ENCODE data around the gene ALDOB. TPM values are rescaled to one million over a fixed set of nuclear protein-coding genes. Genes with fewer than 3 reads are reported as not detected.
A peak's percentile ranks its signal among the peaks of the same experiment; 100 is the strongest.

Gene ALDOB
- not detected for total RNA-seq

DNA sequence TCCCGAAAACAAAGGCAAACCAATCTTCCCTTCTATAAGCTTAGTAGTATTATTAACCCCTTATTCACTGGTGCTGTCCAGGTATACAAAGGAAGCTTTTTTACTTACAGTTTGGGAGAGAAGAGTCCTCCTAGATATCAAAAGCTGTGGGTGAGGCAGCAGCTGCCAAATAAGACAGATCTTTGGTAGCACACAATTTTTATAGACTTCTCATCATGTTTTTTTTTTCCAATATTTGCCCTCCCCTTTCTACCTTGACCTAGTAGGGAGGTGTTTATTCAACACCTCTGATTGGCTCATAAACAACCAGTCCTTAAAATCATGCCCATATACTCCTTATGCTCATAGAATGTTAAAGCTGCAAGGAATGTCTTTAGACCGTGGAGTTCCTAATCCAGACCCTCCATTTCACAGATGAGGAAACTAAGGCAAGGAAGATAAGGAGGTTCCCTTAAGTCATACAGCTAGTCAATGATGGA is at the start of gene ALDOB:
Gene ALDOB, minus strand, starts transcription at position 174 of the 479 bp plus-strand sequence. CDS start 4,887 bp downstream, outside the sequence.
- H3K27ac Mint-ChIP-seq, result no peak within 1 kb of the TSS
- H3K27me3 Mint-ChIP-seq, result peaks cover 19 to 38% of the 10 kb centered on the region in 2 donors

DNA sequence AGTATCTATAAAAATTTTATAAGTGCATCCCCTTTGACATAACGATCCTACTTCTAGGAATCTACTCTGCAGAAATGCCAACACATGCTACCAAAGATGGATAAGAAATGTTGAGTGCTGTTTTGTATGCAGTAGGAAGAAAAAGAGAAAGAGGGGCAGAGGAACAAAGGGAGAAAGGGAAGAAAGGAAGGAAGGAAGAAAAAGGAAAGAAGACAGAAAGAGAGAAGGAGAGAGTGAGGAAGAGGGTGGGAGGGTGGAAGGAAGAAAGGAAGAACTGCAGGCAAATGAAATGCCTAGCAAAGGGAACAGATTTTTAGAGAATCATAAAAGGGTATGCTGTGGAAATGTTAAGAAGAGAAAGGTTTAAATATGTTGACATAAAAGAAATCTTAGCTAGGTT is 48.5 kb upstream of the ALDOB start:
- no peak for ATAC-seq
- H3K4me1 Mint-ChIP-seq (ENCODE audit: low read depth in 2 of 2), result no peaks in the 10 kb centered on the region

More for the DNA sequence above, at the start of gene ALDOB:
- Mint-ChIP-seq H3K9me3 (no peaks in the 10 kb centered on the region), H3K4me3 (no peak within 1 kb of the TSS), H3K36me3 (no peaks in the 10 kb centered on the region), H3K4me1 (ENCODE audit: low read depth in 2 of 2) (no peaks in the 10 kb centered on the region)
- ATAC-seq (no peak), DNase-seq (ENCODE audit: low spot score) (no peak)

DNA sequence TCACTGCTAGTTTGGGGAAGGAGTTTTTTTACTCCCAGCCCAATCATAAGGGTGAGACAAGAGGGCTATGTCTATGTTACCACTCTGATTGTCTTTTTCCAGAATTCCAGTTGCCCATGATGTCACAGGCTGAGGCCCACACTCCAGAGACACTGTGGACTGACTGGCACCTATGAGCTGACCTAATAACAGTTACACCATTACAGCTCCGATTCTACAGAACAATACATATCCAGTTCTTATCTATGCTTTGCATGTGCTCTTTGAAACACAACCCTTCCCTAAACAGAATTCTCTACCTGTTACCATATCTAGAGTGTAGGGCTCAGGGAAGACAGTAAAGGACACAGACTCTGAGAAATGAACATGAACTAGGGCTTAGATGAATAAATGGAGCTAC is 45.7 kb upstream of the ALDOB start:
- H3K27me3 Mint-ChIP-seq, result peaks cover 18 to 43% of the 10 kb centered on the region in 2 donors
- no peaks in the 10 kb centered on the region for H3K9me3 Mint-ChIP-seq
- H3K36me3 Mint-ChIP-seq, result no peaks in the 10 kb centered on the region
- ATAC-seq (no peak), DNase-seq (ENCODE audit: low spot score) (no peak)
- H3K4me3 Mint-ChIP-seq, result no peak overlapping the region
- no peak overlapping the region for H3K27ac Mint-ChIP-seq
- H3K4me1 Mint-ChIP-seq (ENCODE audit: low read depth in 2 of 2), result no peaks in the 10 kb centered on the region

More for the DNA sequence above, 48.5 kb upstream of the ALDOB start:
- peaks cover 26 to 43% of the 10 kb centered on the region in 2 donors for H3K27me3 Mint-ChIP-seq
- H3K9me3 Mint-ChIP-seq, result no peaks in the 10 kb centered on the region
- no peak overlapping the region for H3K27ac Mint-ChIP-seq
- H3K4me3 Mint-ChIP-seq, result no peak overlapping the region
- no peaks in the 10 kb centered on the region for H3K36me3 Mint-ChIP-seq
- DNase-seq (ENCODE audit: low spot score), result no peak

GRCh38 chr9:101480386-101480785 is 44.8 kb upstream of the ALDOB start:
- no peak for ATAC-seq

GRCh38 chr9:101479338-101480030 is 43.9 kb upstream of the ALDOB start:
- DNase-seq (ENCODE audit: low spot score), result no peak
- H3K4me3 Mint-ChIP-seq, result no peak overlapping the region
- no peaks in the 10 kb centered on the region for H3K36me3 Mint-ChIP-seq
- H3K4me1 Mint-ChIP-seq (ENCODE audit: low read depth in 2 of 2), result no peaks in the 10 kb centered on the region
- peaks cover 11 to 39% of the 10 kb centered on the region in 2 donors for H3K27me3 Mint-ChIP-seq
- H3K9me3 Mint-ChIP-seq, result no peaks in the 10 kb centered on the region
- H3K27ac Mint-ChIP-seq, result no peak overlapping the region
- ATAC-seq, result no peak

More at GRCh38 chr9:101480386-101480785, 44.8 kb upstream of the ALDOB start:
- Mint-ChIP-seq H3K4me1 (ENCODE audit: low read depth in 2 of 2) (no peaks in the 10 kb centered on the region), H3K9me3 (no peaks in the 10 kb centered on the region), H3K36me3 (no peaks in the 10 kb centered on the region), H3K27ac (no peak overlapping the region), H3K4me3 (no peak overlapping the region), H3K27me3 (peaks cover 14 to 43% of the 10 kb centered on the region in 2 donors)
- DNase-seq (ENCODE audit: low spot score), result no peak

GRCh38 chr9:101478906-101479305 is 43.3 kb upstream of the ALDOB start:
- no peaks in the 10 kb centered on the region for H3K9me3 Mint-ChIP-seq
- no peak for DNase-seq (ENCODE audit: low spot score)
- no peak overlapping the region for H3K27ac Mint-ChIP-seq
- H3K27me3 Mint-ChIP-seq, result peaks cover 5 to 33% of the 10 kb centered on the region in 2 donors
- no peaks in the 10 kb centered on the region for H3K4me1 Mint-ChIP-seq (ENCODE audit: low read depth in 2 of 2)
- H3K4me3 Mint-ChIP-seq, result no peak overlapping the region
- peak in 1 of 2 donors; percentile 43 for ATAC-seq
- H3K36me3 Mint-ChIP-seq, result no peaks in the 10 kb centered on the region

DNA sequence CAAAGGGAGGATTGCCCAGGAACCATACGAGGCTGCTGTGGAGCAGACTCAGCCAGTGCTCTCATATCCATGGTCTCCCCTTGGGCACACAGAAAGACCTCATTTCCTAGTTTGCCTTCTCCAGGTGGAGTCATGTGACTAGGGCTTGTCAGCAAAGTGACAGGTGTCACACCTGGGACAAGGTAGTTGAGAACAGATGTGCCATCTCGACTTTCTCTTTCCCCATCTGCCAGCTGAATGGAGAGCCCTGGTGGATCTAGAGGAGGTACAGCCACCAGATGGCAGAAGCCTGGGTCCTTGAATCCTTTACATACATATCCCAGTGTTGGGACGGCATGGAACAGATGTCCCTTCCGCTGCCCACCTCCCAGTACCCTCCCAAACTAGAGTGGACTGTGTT is 42.9 kb upstream of the ALDOB start:
- Mint-ChIP-seq H3K36me3 (no peaks in the 10 kb centered on the region), H3K4me3 (no peak overlapping the region), H3K27ac (no peak overlapping the region), H3K9me3 (no peaks in the 10 kb centered on the region), H3K4me1 (ENCODE audit: low read depth in 2 of 2) (no peaks in the 10 kb centered on the region), H3K27me3 (peaks cover 4 to 31% of the 10 kb centered on the region in 2 donors)
- ATAC-seq (no peak), DNase-seq (ENCODE audit: low spot score) (no peak)

GRCh38 chr9:101477736-101478135 is 42.2 kb upstream of the ALDOB start:
- H3K4me3 Mint-ChIP-seq, result no peak overlapping the region
- no peaks in the 10 kb centered on the region for H3K36me3 Mint-ChIP-seq
- no peak overlapping the region for H3K27ac Mint-ChIP-seq
- peaks cover 7 to 30% of the 10 kb centered on the region in 2 donors for H3K27me3 Mint-ChIP-seq
- H3K4me1 Mint-ChIP-seq (ENCODE audit: low read depth in 2 of 2), result no peaks in the 10 kb centered on the region
- no peaks in the 10 kb centered on the region for H3K9me3 Mint-ChIP-seq
- no peak for DNase-seq (ENCODE audit: low spot score)
- ATAC-seq, result no peak

- no peaks in the 10 kb centered on the region for H3K9me3 Mint-ChIP-seq
- H3K36me3 Mint-ChIP-seq, result no peaks in the 10 kb centered on the region
- H3K4me1 Mint-ChIP-seq (ENCODE audit: low read depth in 2 of 2), result no peaks in the 10 kb centered on the region
- DNase-seq (ENCODE audit: low spot score) (no peak), ATAC-seq (no peak)
- no peak overlapping the region for H3K27ac Mint-ChIP-seq
- H3K4me3 Mint-ChIP-seq, result no peak overlapping the region
- peaks cover 6 to 30% of the 10 kb centered on the region in 2 donors for H3K27me3 Mint-ChIP-seq
These were observed 41.6 kb upstream of the ALDOB start for GRCh38 chr9:101477214-101477613.

DNA sequence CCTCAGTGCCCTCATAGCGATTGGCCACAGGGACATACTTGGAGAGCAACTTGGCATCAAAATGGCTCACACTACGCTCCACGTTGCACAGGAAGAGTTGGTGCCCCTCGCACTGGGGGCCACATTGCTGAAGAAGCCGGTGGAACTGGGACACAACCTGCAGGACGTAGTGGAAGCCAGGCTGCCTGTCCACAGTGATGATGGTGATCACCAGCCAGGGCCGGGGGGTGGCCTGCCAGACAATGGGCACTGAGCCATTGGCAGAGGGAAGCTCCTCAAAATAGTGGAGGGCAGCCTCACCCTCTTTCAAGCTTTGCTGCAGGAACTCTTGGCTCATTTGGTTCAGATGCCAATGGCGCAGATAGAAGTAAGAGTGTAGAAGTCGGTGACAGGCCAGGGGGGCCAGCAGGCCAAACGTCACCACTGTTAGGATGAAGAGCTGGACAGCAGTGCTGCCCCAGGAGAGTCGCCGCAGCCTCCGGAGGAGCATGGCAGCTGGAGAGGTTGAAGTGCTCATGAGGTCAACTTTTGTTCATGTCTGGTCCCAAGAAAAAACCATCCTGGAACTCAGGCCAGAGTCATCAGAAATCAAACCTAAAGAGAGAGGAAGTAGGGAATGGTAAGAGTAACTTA is 41.1 kb upstream of the ALDOB start:
- Mint-ChIP-seq H3K4me1 (ENCODE audit: low read depth in 2 of 2) (no peaks in the 10 kb centered on the region), H3K27ac (no peak overlapping the region), H3K36me3 (no peaks in the 10 kb centered on the region), H3K4me3 (no peak overlapping the region), H3K9me3 (no peaks in the 10 kb centered on the region), H3K27me3 (peaks cover 8 to 34% of the 10 kb centered on the region in 2 donors)
- ATAC-seq (no peak), DNase-seq (ENCODE audit: low spot score) (no peak)

DNA sequence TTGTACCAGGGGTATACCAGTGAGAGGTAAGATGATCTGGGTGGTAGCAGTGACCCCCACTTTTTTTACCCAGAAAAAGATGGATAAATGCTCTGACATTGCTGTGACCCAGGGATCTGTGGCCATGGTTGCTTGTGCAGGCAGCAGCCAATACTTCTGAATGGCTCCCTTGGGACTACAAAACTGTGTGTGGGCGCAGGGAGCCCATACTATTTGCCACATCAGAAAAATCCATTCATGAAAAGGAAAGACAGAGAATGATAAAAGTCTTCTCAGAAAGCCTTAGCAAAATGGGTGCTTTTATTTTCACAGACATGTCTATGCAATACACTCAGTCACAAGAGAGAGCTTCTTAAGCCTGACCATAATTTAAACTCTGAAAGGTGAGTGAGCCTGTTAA is 37.3 kb upstream of the ALDOB start:
- Mint-ChIP-seq H3K27ac (no peak overlapping the region), H3K36me3 (no peaks in the 10 kb centered on the region), H3K4me3 (no peak overlapping the region), H3K4me1 (ENCODE audit: low read depth in 2 of 2) (no peaks in the 10 kb centered on the region), H3K9me3 (no peaks in the 10 kb centered on the region), H3K27me3 (peaks cover 12 to 37% of the 10 kb centered on the region in 2 donors)
- no peak for DNase-seq (ENCODE audit: low spot score)
- no peak for ATAC-seq

DNA sequence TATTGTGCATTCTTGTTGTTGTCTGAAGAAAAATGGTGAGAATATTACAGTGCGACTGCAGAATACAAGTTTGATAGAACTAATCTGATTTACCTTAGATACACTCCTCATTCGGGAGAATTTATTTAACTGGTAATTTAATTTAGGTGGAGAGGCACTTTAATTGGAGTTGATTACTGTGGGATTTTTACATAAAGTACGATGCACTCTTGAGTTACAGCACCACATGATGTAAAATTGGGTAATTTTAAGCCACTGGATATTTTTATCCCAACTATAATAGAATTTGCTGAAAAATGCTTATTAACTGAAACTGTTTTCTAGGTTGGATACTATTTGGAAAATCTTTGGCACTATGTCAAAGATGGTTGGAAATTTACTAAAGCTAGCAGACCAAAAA is 35.4 kb upstream of the ALDOB start:
- no peaks in the 10 kb centered on the region for H3K9me3 Mint-ChIP-seq
- DNase-seq (ENCODE audit: low spot score) (no peak), ATAC-seq (no peak)
- H3K27ac Mint-ChIP-seq, result no peak overlapping the region
- no peaks in the 10 kb centered on the region for H3K36me3 Mint-ChIP-seq
- H3K4me1 Mint-ChIP-seq (ENCODE audit: low read depth in 2 of 2), result no peaks in the 10 kb centered on the region
- peaks cover 14 to 29% of the 10 kb centered on the region in 2 donors for H3K27me3 Mint-ChIP-seq
- H3K4me3 Mint-ChIP-seq, result no peak overlapping the region

DNA sequence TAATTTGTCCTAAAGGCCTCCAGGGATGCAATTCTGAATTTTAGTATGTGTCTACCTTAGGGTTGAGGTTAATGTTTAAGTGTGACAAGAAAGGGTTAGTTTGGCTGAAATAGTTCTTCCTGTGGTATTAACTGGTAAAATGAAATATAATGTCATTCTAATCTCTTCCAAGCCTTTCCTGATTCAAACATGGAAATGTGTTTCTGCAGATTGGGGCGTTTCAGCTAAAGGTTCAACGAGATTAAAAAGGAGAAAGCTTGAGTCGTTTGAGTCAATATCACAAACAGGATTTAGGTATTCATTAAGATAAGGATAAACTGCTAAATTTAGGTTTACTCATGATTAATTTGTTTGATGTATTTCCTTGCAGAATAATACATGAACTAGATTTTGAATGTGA is 34.4 kb upstream of the ALDOB start:
- H3K27ac Mint-ChIP-seq, result no peak overlapping the region
- no peaks in the 10 kb centered on the region for H3K9me3 Mint-ChIP-seq
- ATAC-seq (no peak), DNase-seq (ENCODE audit: low spot score) (no peak)
- peaks cover 20 to 29% of the 10 kb centered on the region in 2 donors for H3K27me3 Mint-ChIP-seq
- H3K4me3 Mint-ChIP-seq, result no peak overlapping the region
- no peaks in the 10 kb centered on the region for H3K4me1 Mint-ChIP-seq (ENCODE audit: low read depth in 2 of 2)
- no peaks in the 10 kb centered on the region for H3K36me3 Mint-ChIP-seq

GRCh38 chr9:101469026-101469425 is 33.5 kb upstream of the ALDOB start:
- no peak overlapping the region for H3K4me3 Mint-ChIP-seq

More at GRCh38 chr9:101469026-101469425, 33.5 kb upstream of the ALDOB start:
- H3K4me1 Mint-ChIP-seq (ENCODE audit: low read depth in 2 of 2), result no peaks in the 10 kb centered on the region
- no peaks in the 10 kb centered on the region for H3K9me3 Mint-ChIP-seq
- H3K27ac Mint-ChIP-seq, result no peak overlapping the region
- ATAC-seq (no peak), DNase-seq (ENCODE audit: low spot score) (no peak)
- H3K27me3 Mint-ChIP-seq, result peaks cover 25 to 38% of the 10 kb centered on the region in 2 donors
- no peaks in the 10 kb centered on the region for H3K36me3 Mint-ChIP-seq

All from natural killer cell treated with Interleukin-12 subunit alpha and Interleukin-12 subunit beta and Interleukin-15 and Interleukin-18, amount 100 ng/mL, for 72 hours (primary cell).